ACC112 (cell line): ENCODE results near the gene TIE1.

Source experiments
- H2AFZ ChIP-seq: fragments of 200-600 bp; sonication (generic); one replicate; pipeline ENCODE4 v1.6.0; 2017; ENCODE audit warnings: antibody characterized with exemption, low read length; ENCODE audit not compliant: unreplicated experiment
- H3K27ac ChIP-seq: fragments of 200-600 bp; sonication (generic); 2 replicates; pipeline ENCODE4 v1.5.1; 2014; ENCODE audit warnings: low read depth, mild to moderate bottlenecking, antibody characterized with exemption, low read length, moderate library complexity
- H3K27me3 ChIP-seq: fragments of 200-600 bp; sonication (generic); 2 replicates; pipeline ENCODE4 v1.6.1; 2014; ENCODE audit warnings: mild to moderate bottlenecking, antibody characterized with exemption, low read length, moderate library complexity, mixed read lengths; ENCODE audit not compliant: insufficient read depth
- H3K36me3 ChIP-seq: fragments of 200-600 bp; sonication (generic); 2 replicates; pipeline ENCODE4 v1.6.1; 2016; ENCODE audit warnings: mild to moderate bottlenecking, antibody characterized with exemption, low read length, moderate library complexity, mixed read lengths; ENCODE audit not compliant: insufficient read depth
- H3K4me1 ChIP-seq: fragments of 200-600 bp; sonication (generic); one replicate; pipeline ENCODE4 v1.6.1; 2016; ENCODE audit warnings: low read length, mixed read lengths; ENCODE audit not compliant: insufficient read depth, unreplicated experiment, control insufficient read depth
- H3K4me3 ChIP-seq: fragments of 200-600 bp; sonication (generic); 2 replicates; pipeline ENCODE4 v1.5.1; 2014; ENCODE audit warnings: mild to moderate bottlenecking, low read depth, low read length
- H3K79me2 ChIP-seq: fragments of 200-600 bp; sonication (generic); one replicate; pipeline ENCODE4 v1.6.0; 2016; ENCODE audit warnings: low read length; ENCODE audit not compliant: control insufficient read depth, unreplicated experiment, insufficient read depth

The TIE1 gene

GRCh38 chr1:43285269-43285990 lies 15.4 kb upstream of the TIE1 start, which contains the start of gene C1orf210:
TSS of gene C1orf210 (minus strand) at chr1:43285581. CDS start at chr1:43283270, 2,311 bp downstream.
- Histone ChIP-seq H3K79me2 (no peaks in the 10 kb centered on the region), H2AFZ (no peak within 1 kb of the TSS), H3K4me1 (no peaks in the 10 kb centered on the region), H3K27me3 (no peaks in the 10 kb centered on the region; the same call in 1 of the 2 replicates), H3K4me3 (no peak within 1 kb of the TSS), H3K36me3 (no peaks in the 10 kb centered on the region), H3K27ac (no peak within 1 kb of the TSS)

GRCh38 chr1:43286115-43286514 lies 14.7 kb upstream of the TIE1 start:
- no peaks in the 10 kb centered on the region for H3K4me1 ChIP-seq
- H3K36me3 ChIP-seq: no peaks in the 10 kb centered on the region
- H3K4me3 ChIP-seq: no peak overlapping the region
- no peaks in the 10 kb centered on the region for H3K79me2 ChIP-seq
- no peaks in the 10 kb centered on the region; the same call in 1 of the 2 replicates for H3K27me3 ChIP-seq
- no peak overlapping the region for H3K27ac ChIP-seq
- no peak overlapping the region for H2AFZ ChIP-seq

DNA sequence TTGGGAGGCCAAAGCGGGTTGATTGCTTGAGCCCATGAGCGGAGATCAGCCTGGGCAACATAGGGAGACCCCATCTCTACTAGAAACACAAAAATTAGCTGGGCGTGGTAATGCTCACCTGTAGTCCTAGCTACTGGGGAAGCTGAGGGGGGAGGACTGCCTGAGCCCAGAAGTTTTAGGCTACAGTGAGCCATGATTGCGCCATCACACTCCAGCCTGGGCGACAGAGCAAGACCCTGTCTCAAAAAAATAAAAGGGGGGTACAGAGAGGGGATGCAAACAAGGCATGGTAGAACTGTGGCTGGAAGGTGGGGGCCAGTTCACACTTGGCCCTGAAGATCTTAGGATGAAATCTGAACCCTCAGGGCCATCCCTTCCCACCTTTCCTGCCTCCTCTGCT lies 14.2 kb upstream of the TIE1 start:
- H3K27me3 ChIP-seq: no peaks in the 10 kb centered on the region; the same call in 1 of the 2 replicates
- H3K79me2 ChIP-seq: no peaks in the 10 kb centered on the region
- no peak overlapping the region for H2AFZ ChIP-seq
- H3K27ac ChIP-seq: no peak overlapping the region
- H3K36me3 ChIP-seq: no peaks in the 10 kb centered on the region
- no peak overlapping the region for H3K4me3 ChIP-seq
- H3K4me1 ChIP-seq: no peaks in the 10 kb centered on the region

GRCh38 chr1:43288058-43288784 lies 12.6 kb upstream of the TIE1 start:
- Histone ChIP-seq H3K4me3 (no peak overlapping the region), H3K27me3 (no peaks in the 10 kb centered on the region; the same call in 1 of the 2 replicates), H3K4me1 (no peaks in the 10 kb centered on the region), H3K27ac (no peak overlapping the region), H3K79me2 (no peaks in the 10 kb centered on the region), H2AFZ (no peak overlapping the region), H3K36me3 (no peaks in the 10 kb centered on the region)

- Histone ChIP-seq H3K36me3 (no peaks in the 10 kb centered on the region), H3K4me3 (no peak overlapping the region), H2AFZ (no peak overlapping the region), H3K27me3 (no peaks in the 10 kb centered on the region; the same call in 1 of the 2 replicates), H3K27ac (no peak overlapping the region), H3K79me2 (no peaks in the 10 kb centered on the region), H3K4me1 (peaks cover 6% of the 10 kb centered on the region)
These were observed 11.7 kb upstream of the TIE1 start for GRCh38 chr1:43288785-43289706.

GRCh38 chr1:43292216-43292615 lies 8.6 kb upstream of the TIE1 start:
- Histone ChIP-seq H3K36me3 (no peaks in the 10 kb centered on the region), H3K27me3 (no peaks in the 10 kb centered on the region; the same call in 1 of the 2 replicates), H3K27ac (no peak overlapping the region), H2AFZ (no peak overlapping the region), H3K4me3 (no peak overlapping the region), H3K4me1 (peaks cover 24% of the 10 kb centered on the region), H3K79me2 (no peaks in the 10 kb centered on the region)

DNA sequence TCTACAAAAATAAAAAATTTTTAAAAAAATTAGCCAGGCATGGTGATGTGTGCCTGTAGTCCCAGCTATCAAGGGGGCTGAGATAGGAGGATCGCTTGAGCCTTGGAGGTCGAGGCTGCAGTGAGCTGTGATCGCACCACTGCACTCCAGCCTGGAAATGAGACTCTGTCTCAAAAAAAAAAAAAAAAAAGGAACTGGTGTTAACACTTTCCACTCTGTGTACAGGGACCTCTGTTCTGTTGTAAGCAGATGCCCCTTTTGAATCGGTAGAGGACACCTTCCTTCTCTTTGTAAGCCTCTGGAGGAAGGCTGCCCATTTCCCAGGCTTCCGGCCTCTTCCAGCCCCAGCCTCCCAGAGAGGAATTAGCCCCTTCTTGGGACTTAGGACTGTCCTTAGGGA lies 8.1 kb upstream of the TIE1 start:
- no peak overlapping the region for H2AFZ ChIP-seq
- no peak overlapping the region for H3K27ac ChIP-seq
- H3K79me2 ChIP-seq: no peaks in the 10 kb centered on the region
- H3K4me1 ChIP-seq: peaks cover 24% of the 10 kb centered on the region
- no peak overlapping the region for H3K4me3 ChIP-seq
- H3K36me3 ChIP-seq: no peaks in the 10 kb centered on the region
- no peaks in the 10 kb centered on the region; the same call in 1 of the 2 replicates for H3K27me3 ChIP-seq

DNA sequence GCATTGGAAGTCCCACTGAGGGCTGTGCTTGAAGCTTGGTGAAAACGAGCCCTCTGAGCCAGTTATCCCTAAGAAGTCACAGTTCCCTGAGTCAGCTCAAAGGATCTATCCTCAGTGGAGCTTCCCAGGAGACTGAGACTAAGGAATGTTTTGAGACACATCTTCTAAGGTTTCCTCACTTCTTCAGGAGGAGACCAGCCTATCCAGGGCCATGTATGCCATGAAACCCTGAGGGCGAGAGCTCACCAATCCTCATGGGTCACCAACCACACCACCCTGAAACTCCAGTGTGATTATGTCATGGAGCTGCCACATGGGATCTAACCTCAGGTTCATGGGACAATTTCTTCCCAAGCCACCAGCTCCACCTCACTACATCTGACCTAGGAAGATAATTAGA lies 7.6 kb upstream of the TIE1 start:
- H3K79me2 ChIP-seq: no peaks in the 10 kb centered on the region

DNA sequence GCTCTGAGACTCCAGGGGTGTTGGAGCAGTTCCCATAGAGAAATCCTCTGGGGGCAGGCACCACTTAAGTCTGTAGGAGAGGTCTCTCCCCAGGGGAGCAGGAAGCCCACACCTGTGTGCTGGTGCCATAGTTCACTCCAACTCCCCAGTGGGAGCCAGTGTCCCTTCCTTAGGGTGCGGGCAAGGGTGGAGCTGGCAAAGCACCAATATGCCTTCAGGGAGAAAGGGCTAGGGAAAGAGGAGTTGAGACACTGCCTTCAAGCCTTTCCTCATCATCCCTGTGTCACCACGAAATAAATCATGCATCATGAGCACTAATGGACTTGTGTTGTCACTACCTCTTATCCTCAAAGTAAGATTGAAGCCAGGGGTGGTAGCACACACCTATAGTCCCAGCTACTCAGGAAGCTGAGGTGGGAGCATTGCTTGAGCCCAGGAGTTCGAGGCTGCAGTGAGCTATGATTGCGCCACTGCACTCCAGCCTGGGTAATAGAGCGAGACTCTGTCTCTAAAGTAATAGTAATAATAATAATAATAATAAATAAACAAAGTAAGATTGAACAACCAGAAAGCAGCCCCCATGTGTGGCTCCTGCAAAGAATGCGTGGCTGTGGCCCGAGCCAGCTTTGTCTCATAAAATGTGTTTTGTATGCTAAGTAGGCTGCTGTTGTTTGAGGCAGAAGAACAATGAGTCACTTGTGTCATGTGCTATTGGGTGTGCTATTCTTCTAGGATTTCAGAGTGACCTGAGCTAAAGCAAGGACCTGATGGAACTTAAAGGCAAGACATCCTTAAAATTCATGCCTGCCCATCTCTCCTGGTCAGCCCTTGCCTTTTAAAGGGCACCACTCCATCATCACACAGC lies 6.7 kb upstream of the TIE1 start:
- H3K27me3 ChIP-seq: no peaks in the 10 kb centered on the region
- H2AFZ ChIP-seq: no peak overlapping the region
- peaks cover 24% of the 10 kb centered on the region for H3K4me1 ChIP-seq
- no peaks in the 10 kb centered on the region for H3K79me2 ChIP-seq
- H3K4me3 ChIP-seq: no peak overlapping the region
- H3K36me3 ChIP-seq: no peaks in the 10 kb centered on the region
- peak overlapping the region; percentile 1; the same call in 1 of the 2 replicates for H3K27ac ChIP-seq

More for the DNA sequence above, 7.6 kb upstream of the TIE1 start:
- Histone ChIP-seq H3K27ac (no peak overlapping the region), H3K27me3 (no peaks in the 10 kb centered on the region; the same call in 1 of the 2 replicates), H3K36me3 (no peaks in the 10 kb centered on the region), H2AFZ (no peak overlapping the region), H3K4me1 (peaks cover 24% of the 10 kb centered on the region), H3K4me3 (no peak overlapping the region)
